Measurements from ENCODE around the gene APCDD1.
"Not testable (repeated sequence)": the region's sequence is repeated elsewhere in the genome, so short reads cannot be mapped to it uniquely, and the experiment has no call there.

The APCDD1 gene

GRCh38 chr18:10463096-10463495 is 8.7 kb downstream of the APCDD1 start:
- DNase-seq (ENCODE audit: low read depth), result no peak

- no peak for DNase-seq (ENCODE audit: low read depth)
These were observed 9.3 kb downstream of the APCDD1 start for GRCh38 chr18:10463741-10464140.

- not testable (repeated sequence) for DNase-seq (ENCODE audit: low read depth)
These were observed 9.8 kb downstream of the APCDD1 start for GRCh38 chr18:10464161-10464648.

DNA sequence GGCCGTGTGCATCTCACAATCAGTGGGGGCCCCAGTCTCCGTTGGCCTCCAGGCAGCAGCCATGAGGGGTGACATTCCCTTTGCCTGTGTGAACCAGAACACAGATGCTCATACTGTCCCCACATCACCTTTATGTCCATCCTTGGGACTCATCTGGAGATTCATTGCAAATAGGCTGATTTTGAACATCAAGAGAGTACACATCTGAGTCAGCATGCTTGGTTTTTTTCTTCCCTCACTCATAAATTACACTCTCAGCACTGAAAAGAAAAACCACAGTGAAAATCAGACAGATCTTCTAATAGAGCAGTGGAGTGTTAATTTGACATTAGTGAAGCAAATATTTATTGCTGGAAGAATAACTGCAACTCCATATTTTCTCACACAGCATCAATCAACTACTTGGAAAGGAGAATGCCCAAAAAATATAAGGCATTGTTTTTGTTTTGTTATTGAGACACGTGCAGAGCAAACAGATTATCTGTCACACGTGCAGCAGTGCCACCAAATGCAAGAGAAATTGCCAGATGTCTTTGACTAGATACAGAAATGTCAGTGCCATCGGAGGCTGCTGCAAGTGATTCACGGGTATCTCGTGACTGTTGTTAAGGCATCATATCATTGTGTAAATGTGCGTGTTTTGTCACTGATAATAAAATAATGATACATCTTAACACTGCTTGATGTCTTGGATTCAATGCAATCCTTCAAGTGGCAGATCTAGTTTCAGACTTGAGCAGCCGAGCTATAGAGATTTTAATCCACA is 10.9 kb downstream of the APCDD1 start:
- DNase-seq (ENCODE audit: low read depth), result no peak

GRCh38 chr18:10470429-10470828 is 16.0 kb downstream of the APCDD1 start:
- no peak for DNase-seq (ENCODE audit: low read depth)

GRCh38 chr18:10471574-10471973 is 17.1 kb downstream of the APCDD1 start:
- no peak for DNase-seq (ENCODE audit: low read depth)

GRCh38 chr18:10473132-10473531 is 18.7 kb downstream of the APCDD1 start:
- no peak for DNase-seq (ENCODE audit: low read depth)

DNA sequence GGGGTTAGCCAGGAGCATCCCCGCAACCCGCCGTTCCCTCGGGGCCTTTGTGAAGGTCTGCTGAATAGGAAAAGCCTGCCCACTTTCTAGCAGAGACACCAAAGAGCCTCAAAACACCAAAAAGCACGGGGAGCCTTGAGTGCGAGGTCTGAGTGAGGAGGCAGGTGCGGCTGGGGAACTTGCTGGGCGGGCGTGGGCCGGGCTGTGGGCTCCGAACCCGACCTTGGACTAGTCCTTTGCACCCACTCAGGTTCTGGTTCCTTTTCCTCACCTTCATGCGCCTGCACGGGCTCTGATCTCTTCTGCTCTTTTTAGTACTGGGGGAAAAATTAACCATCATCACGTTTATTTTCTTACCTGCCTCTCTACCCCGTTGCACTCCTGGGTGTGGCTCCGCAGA is 19.9 kb downstream of the APCDD1 start:
- no peak for DNase-seq (ENCODE audit: low read depth)

DNA sequence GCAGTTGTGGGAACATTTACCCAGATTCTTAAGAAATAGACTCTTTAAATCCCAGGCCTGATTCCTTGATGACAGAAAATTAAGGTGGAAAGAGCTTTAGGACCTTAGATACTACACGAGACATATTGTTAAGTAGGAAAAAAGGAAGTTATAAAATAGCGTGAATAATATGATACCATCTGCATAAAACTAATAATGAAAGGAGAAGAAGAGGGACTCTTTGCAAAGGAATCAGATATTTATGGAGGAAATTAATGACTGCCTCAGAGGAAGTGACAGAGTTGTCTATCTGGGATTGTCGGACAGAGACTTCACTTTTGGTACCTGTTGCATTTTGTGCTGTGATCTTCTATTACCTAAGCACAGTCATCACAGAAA is 20.8 kb downstream of the APCDD1 start:
- DNase-seq (ENCODE audit: low read depth), result no peak

DNA sequence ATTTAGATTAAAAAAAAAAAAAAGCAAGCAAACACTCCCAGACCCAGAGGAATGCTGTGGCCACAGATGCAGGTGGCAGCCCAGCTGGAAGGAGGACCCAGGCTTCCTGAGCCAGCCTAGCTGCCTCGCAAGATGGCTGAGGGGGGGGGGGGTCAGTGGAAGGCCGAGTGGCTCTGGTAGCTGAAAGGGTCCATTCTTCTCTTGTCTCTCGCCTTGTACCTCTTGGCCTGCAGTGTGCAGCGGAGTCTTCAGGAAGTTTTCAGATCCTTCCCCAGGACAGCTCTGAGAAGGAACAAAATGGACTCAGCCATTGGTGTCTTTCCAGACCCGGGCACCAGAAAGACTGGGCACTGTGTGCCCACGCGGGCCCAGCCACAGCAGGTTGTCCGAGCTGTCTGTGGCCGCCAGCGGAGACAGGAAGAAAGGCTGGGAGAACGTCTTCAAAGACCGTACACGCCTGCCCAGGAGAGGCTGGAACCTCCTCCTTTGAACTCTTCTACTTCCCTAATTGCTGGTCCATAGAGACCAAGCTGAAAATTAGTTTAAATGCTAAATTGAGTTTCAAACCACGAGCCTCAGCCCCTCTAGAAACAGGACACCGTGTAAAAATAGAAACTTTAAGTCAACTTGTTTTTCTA is 21.3 kb downstream of the APCDD1 start:
- DNase-seq (ENCODE audit: low read depth), result no peak

DNA sequence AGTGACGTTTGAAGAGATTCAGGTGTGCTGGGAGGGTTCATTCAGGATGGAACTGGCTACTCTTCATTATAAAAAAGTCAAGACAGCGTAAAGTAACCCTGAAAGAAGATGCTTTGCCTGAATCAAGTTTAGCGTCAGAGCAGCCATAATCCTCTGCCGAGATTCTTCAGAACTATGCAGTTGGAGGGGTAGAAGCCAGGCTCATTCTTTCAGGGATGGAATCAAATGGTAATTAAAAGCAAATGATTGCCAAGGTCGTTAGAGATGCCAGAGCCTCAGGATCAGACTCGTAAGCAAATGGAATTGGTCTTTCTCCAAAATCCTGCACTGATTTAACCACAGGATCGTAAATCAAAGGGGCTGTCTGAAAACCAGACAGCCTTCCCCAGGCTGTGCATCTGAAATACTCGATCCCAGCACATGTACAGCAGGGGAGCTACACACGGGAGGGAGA is 21.9 kb downstream of the APCDD1 start:
- no peak for DNase-seq (ENCODE audit: low read depth)

DNA sequence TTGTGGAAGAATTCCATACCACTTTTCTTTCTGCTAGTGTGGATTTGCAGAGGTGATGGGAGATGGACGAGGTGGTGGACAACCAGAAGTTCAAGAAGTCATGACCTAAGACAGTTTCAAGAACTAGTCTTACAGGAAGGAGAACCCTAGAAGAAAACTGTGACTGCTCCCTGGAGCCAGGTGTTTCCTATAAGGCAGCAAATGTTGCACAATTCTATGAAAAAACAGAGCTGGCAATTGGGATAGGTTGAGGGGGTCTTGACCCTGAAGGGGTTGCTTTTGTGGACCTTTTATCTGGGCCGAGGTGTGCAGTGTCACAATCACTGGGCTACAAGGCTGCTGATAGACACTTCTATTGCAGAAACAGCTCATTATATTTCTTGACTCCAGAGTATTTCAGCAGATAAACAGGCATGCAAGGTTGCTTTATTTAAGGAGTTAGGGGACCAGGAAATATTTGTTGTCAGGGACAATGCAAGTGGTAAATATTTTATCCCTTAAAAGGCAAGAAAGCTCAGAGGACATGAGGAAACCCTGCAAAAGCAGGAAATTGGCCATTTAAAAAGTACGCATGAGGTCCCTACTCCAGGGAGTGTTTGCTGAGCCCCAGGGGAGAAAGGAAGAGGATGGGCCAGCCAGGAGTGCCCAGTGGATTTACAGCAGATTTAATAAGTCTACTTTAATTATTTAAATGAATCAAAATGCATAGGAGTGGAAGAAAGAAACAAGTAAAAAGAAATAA is 22.9 kb downstream of the APCDD1 start:
- no peak for DNase-seq (ENCODE audit: low read depth)

- no peak for DNase-seq (ENCODE audit: low read depth)
These were observed 23.4 kb downstream of the APCDD1 start for GRCh38 chr18:10477863-10478260.

DNA sequence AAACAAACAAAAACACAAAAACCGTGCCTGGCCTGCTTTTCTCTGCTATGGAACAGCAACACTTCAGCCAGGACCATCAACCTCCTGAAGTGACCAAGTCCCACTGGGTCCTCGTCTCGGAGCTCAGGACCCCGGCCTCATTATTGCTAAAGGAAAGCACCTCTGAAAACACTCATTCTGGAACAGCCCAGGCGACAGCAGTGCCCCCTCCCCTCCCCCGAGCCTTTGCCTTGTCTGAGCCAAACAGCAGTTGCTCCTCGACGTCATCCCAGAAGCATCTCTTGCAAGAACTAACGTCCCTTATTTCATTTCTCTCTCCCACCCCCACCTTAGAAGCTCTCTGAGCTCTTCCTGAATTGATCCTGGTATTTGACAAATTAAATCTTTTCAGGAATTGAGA is 27.4 kb downstream of the APCDD1 start:
- no peak for DNase-seq (ENCODE audit: low read depth)

DNA sequence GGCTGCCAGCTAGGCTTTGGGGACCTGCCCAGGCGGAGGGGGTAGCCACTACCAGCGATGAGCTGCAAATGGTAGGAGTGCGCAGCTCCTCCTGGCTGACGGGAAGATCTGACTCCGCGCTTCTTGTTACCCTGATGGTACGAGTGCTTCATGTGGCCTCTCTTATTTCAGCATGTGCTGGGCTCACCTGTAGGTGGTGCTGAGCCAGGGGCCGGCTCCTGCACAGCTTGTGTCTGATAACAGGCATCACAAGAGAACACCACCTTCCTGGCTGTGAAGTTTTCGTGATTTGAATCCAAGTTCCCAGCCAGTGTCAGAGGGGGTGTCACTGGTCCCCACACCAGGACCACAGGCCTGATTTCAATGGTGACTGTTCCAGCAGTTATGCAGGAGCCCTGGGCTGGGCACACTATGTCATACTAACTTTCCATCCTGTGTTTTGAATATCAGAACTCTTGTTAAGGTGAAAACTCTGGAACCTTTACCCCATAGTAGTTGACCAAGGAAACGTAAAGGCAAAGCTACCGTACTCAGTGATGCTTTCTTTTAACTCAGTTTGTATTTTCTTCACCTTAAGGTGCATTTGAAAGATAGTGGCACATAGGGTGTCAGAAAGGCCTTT is 28.0 kb downstream of the APCDD1 start:
- no peak for DNase-seq (ENCODE audit: low read depth)

- no peak for DNase-seq (ENCODE audit: low read depth)
These were observed 28.8 kb downstream of the APCDD1 start for GRCh38 chr18:10482985-10483949.

DNA sequence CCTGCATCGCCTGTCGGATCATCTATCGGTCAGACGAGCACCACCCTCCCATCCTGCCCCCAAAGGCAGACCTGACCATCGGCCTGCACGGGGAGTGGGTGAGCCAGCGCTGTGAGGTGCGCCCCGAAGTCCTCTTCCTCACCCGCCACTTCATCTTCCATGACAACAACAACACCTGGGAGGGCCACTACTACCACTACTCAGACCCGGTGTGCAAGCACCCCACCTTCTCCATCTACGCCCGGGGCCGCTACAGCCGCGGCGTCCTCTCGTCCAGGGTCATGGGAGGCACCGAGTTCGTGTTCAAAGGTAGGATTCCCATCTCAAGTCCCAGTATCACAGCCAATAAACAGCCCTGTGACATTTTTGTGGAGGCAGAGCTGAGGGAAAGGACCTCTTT is 31.0 kb downstream of the APCDD1 start:
- DNase-seq (ENCODE audit: low read depth), result no peak

DNA sequence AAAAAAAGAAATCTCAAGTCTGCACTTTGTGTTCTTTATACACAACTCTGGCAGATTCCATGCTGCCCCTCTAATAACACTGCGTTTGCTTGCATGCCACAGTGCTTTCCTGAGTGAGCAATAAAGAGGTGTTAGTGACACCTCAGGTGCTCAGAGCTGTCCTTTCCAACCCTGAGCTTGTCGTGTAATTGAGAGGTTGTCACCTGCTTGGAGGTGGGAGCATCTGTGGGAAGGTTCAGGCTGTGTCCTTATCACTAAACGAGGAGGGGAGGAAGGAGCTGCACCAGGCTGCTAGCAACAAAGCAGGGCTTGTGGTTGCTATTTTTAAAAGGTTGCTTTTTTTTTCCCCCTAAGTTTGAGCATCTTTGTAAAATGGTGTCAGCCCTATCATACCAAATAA is 31.9 kb downstream of the APCDD1 start:
- no peak for DNase-seq (ENCODE audit: low read depth)

DNA sequence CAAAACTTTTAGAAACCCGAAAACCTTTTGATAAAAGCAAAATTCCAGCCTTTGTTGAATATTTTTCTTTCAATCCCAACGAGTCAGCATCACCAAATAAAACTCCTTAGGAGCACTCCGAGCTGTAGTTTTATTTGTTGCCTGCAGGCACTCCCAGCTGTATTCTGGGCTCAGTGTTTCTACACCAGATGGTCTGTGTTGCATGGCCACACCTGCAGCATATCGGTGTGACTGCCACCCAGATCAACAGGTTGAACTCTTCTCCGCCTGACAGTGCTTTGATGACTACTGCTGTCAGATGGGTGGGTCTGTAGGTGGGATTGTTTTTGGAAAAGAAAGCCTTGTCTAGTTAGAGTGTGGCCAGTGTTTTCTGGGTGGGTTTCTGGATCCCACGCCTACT is 32.7 kb downstream of the APCDD1 start:
- DNase-seq (ENCODE audit: low read depth), result no peak

- no peak for DNase-seq (ENCODE audit: low read depth)
These were observed 33.6 kb downstream of the APCDD1 start for GRCh38 chr18:10488017-10488416.

Measured in stimulated activated CD4-positive, alpha-beta T cell treated with anti-CD3 and anti-CD28 coated beads, Interleukin-2, amount 100 ng/mL, for 4 hours (primary cell).